SK-N-SH (cell line): ENCODE data around the gene MYO7A. TPM values are rescaled to one million over a fixed set of nuclear protein-coding genes. Genes with fewer than 3 reads are reported as not detected.

ENCODE experiments used
- CTCF ChIA-PET: fragments of 300-600, 350-600 bp; formaldehyde crosslinking; extraction: SDS; loops from one replicate; lab custom pipeline; 2021; lab: Yijun Ruan, JAX
- POLR2A ChIA-PET: fragments of 350-600 bp; sonication (Branson Sonifier 250); formaldehyde crosslinking; extraction: SDS; loops from one replicate; lab custom pipeline; 2020; ENCODE audit warnings: antibody characterized with exemption, inconsistent platforms; lab: Yijun Ruan, JAX
- DNase-seq: peaks from one replicate; pipeline ENCODE4 v3.0.0; 2012
- H2AFZ ChIP-seq: fragments of 200-600 bp; sonication (generic); 2 replicates; pipeline ENCODE4 v1.8.1; 2016; ENCODE audit warnings: antibody characterized with exemption, mild to moderate bottlenecking, low read depth
- H3F3A ChIP-seq: fragments of 200-600 bp; sonication (generic); replicated peaks from 2 replicates; pipeline ENCODE3; 2016; ENCODE audit warnings: antibody characterized with exemption, mild to moderate bottlenecking; ENCODE audit not compliant: insufficient read depth
- H3K27ac ChIP-seq, 2 experiments: fragments of 200-500 bp in 1 of 2; fragments of 200-600 bp in 1 of 2; sonication (Bioruptor generic) in 1 of 2; sonication (generic), shearing (Covaris generic) in 1 of 2; 2 replicates each; pipeline versions ENCODE4 v1.5.1 to v1.6.1; 2014 to 2016; ENCODE audit warnings: low read depth in 2 of 2, inconsistent platforms in 1 of 2, low read length in 1 of 2, mild to moderate bottlenecking in 1 of 2, mixed read lengths in 1 of 2
- H3K27me3 ChIP-seq: fragments of 200-600 bp; sonication (generic), shearing (Covaris generic); 2 replicates; pipeline ENCODE4 v1.6.1; 2016; ENCODE audit warnings: mixed run types; ENCODE audit not compliant: insufficient read depth
- H3K36me3 ChIP-seq, 2 experiments: fragments of 200-500 bp in 1 of 2; fragments of 200-600 bp in 1 of 2; sonication (Bioruptor generic) in 1 of 2; sonication (generic) in 1 of 2; replicated peaks in 1 of 2; 2 replicates each; pipeline versions ENCODE3 to v1.5.1; 2014 to 2016; ENCODE audit warnings: low read length in 1 of 2, mild to moderate bottlenecking in 1 of 2; ENCODE audit not compliant: insufficient read depth in 2 of 2, control insufficient read depth in 1 of 2
- H3K4me1 ChIP-seq, 2 experiments: fragments of 200-500 bp in 1 of 2; fragments of 200-600 bp in 1 of 2; sonication (Bioruptor generic) in 1 of 2; sonication (generic), shearing (Covaris generic) in 1 of 2; 2 replicates each; pipeline versions ENCODE4 v1.5.1 to v1.6.1; 2014 to 2016; ENCODE audit warnings: low read depth in 1 of 2, low read length in 1 of 2, mixed run types in 1 of 2; ENCODE audit not compliant: insufficient read depth in 2 of 2, control insufficient read depth in 1 of 2
- H3K4me2 ChIP-seq: fragments of 200-600 bp; sonication (generic), shearing (Covaris generic); 2 replicates; pipeline ENCODE4 v1.6.1; 2017; ENCODE audit warnings: mixed run types
- H3K4me3 ChIP-seq, 2 experiments: fragments of 200-500 bp in 1 of 2; fragments of 200-600 bp in 1 of 2; sonication (Bioruptor generic) in 1 of 2; sonication (generic), shearing (Covaris generic) in 1 of 2; 2 replicates each; pipeline versions ENCODE4 v1.5.1 to v1.8.1; 2014 to 2016; ENCODE audit warnings: low read depth in 2 of 2, inconsistent platforms in 1 of 2, low read length in 1 of 2, mild to moderate bottlenecking in 1 of 2, mixed read lengths in 1 of 2, moderate library complexity in 1 of 2
- H3K79me2 ChIP-seq: fragments of 200-600 bp; sonication (generic); 2 replicates; pipeline ENCODE4 v1.8.1; 2017; ENCODE audit warnings: mild to moderate bottlenecking; ENCODE audit not compliant: insufficient read depth
- H3K9ac ChIP-seq: fragments of 200-600 bp; sonication (generic); 2 replicates; pipeline ENCODE4 v1.6.1; 2017; ENCODE audit warnings: mixed run types
- H3K9me2 ChIP-seq: fragments of 200-600 bp; sonication (generic); 2 replicates; pipeline ENCODE4 v1.6.1; 2017; ENCODE audit warnings: mixed run types
- H3K9me3 ChIP-seq: fragments of 200-600 bp; sonication (generic); 2 replicates; pipeline ENCODE4 v1.6.1; 2017; ENCODE audit warnings: mixed run types, mild to moderate bottlenecking, moderate library complexity
- H4K20me1 ChIP-seq: fragments of 200-600 bp; sonication (generic); 2 replicates; pipeline ENCODE4 v1.6.1; 2017; ENCODE audit warnings: mild to moderate bottlenecking, mixed run types; ENCODE audit not compliant: insufficient read depth
- ELF1 ChIP-seq: IDR thresholded peaks from 2 replicates; pipeline ENCODE4 v1.4.0; 2012
- EP300 ChIP-seq, 2 experiments: IDR thresholded peaks; 2 replicates each; pipeline versions ENCODE4 v1.4.0 to v1.6.1; 2012; ENCODE audit warnings: borderline replicate concordance in 1 of 2, low read depth in 1 of 2, low read length in 1 of 2
- FOSL2 ChIP-seq: IDR thresholded peaks from 2 replicates; pipeline ENCODE4 v1.4.0; 2012; ENCODE audit warnings: low read depth, mild to moderate bottlenecking, moderate library complexity, borderline replicate concordance
- IRF3 ChIP-seq: fragments of 150-350 bp; IDR thresholded peaks from 2 replicates; pipeline ENCODE4 v1.6.1; 2016; ENCODE audit warnings: mild to moderate bottlenecking, low read depth, low read length
- MAX ChIP-seq: IDR thresholded peaks from 2 replicates; pipeline ENCODE4 v1.4.0; 2012; ENCODE audit warnings: low read depth
- MXI1 ChIP-seq: IDR thresholded peaks from 2 replicates; pipeline ENCODE4 v1.6.1; 2012; ENCODE audit warnings: mild to moderate bottlenecking, low read depth, low read length, improper control_type of control experiment
- POLR2AphosphoS5 ChIP-seq: IDR thresholded peaks from 2 replicates; pipeline ENCODE4 v1.6.1; 2012; ENCODE audit warnings: low read depth, low read length
- RCOR1 ChIP-seq: fragments of 150-350 bp; IDR thresholded peaks from 2 replicates; pipeline ENCODE4 v1.6.1; 2017; ENCODE audit warnings: antibody characterized with exemption, low read length
- RFX5 ChIP-seq: IDR thresholded peaks from 2 replicates; pipeline ENCODE4 v1.6.1; 2012; ENCODE audit warnings: mild to moderate bottlenecking, improper control_type of control experiment, low read length
- SIN3A ChIP-seq: IDR thresholded peaks from 2 replicates; pipeline ENCODE4 v1.6.1; 2012; ENCODE audit warnings: low read depth, mild to moderate bottlenecking, low read length, moderate library complexity, borderline replicate concordance
- SMC3 ChIP-seq: IDR thresholded peaks from 2 replicates; pipeline ENCODE4 v1.6.1; 2012; ENCODE audit warnings: low read depth, low read length, improper control_type of control experiment
- TCF12 ChIP-seq: IDR thresholded peaks from 2 replicates; pipeline ENCODE4 v1.4.0; 2012
- USF2 ChIP-seq: fragments of 150-350 bp; IDR thresholded peaks from 2 replicates; pipeline ENCODE4 v1.6.1; 2017; ENCODE audit warnings: antibody characterized with exemption, low read length, low read depth, borderline replicate concordance
- ZBTB33 ChIP-seq: IDR thresholded peaks from 2 replicates; pipeline ENCODE4 v1.4.0; 2012; ENCODE audit warnings: low read depth, borderline replicate concordance
- WGBS: methylation state at CpG from one replicate; pipeline ENCODE4 v1.1.6; 2017; ENCODE audit warnings: low lambda C conversion rate; 5-methylcytosine and 5-hydroxymethylcytosine counted together
- polyA plus RNA-seq, 3 experiments: library from polyadenylated mRNA; depleted of rRNA; stranded (reverse); fragments of >200 nt; gene quantifications; 2 replicates each; pipeline ENCODE4 v1.2.3, GENCODE V29; 2012
- TF ChIP-seq, protein P1 (sequence below): IDR thresholded peaks from 2 replicates; pipeline ENCODE4 v1.4.0; 2012; ENCODE audit warnings: low read depth, borderline replicate concordance

Gene MYO7A
- polyA plus RNA-seq, 1 of the 3 experiments (the other 2 are of a cell fraction) = 0.08 TPM

DNA sequence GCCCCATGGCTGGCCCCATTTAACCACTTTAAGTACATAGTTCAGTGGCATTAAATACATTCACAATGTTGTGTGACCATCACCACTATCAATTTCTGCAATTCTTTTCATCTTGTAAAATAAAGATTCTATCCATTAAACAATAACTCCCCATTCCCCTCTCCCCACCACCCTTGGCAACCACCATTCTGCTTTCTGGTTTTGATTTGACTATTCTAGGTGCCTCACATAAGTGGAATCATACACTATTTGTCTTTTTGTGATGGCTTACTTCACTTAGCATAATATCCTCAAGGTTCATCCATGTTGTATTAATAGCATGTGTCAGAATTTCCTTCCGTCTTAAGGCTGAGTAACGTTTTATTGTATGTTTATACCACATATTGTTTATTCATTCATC, 7.0 kb downstream of the MYO7A start:
- H3K36me3 ChIP-seq = no peaks in the 10 kb centered on the region
- TF ChIP-seq TCF12 (no peak), MXI1 (no peak)
- no peak overlapping the region for H3K9ac ChIP-seq
- H3K27ac ChIP-seq = no peak overlapping the region
- no peaks in the 10 kb centered on the region for H3K9me2 ChIP-seq
- WGBS = 10% methylated on average over 2 of the region's 2 CpGs
- no peaks in the 10 kb centered on the region for H3K79me2 ChIP-seq
- H2AFZ ChIP-seq = no peak overlapping the region
- H4K20me1 ChIP-seq = no peaks in the 10 kb centered on the region
- no peak for DNase-seq
- ChIA-PET POLR2A (no interaction called here), CTCF (interaction anchor here (2.4 kb wide), 1 partner anchor 8 kb away, joined by 12 read pairs; no protein-coding TSS in a partner anchor)
- no peaks in the 10 kb centered on the region for H3F3A ChIP-seq
- H3K4me3 ChIP-seq = no peak overlapping the region
- no peaks in the 10 kb centered on the region for H3K27me3 ChIP-seq
- peaks cover 0 to 27% of the 10 kb centered on the region in 2 experiments; a peak in 2 of 4 replicates for H3K4me1 ChIP-seq
- no peak overlapping the region for H3K4me2 ChIP-seq
- no peaks in the 10 kb centered on the region for H3K9me3 ChIP-seq

- CTCF ChIA-PET = interaction anchor here (1.4 to 2.4 kb wide), 2 partner anchors 9 to 22 kb away, joined by 3 to 12 read pairs; no protein-coding TSS in a partner anchor
Measured at GRCh38 chr11:77136074-77136473, 8.0 kb downstream of the MYO7A start.

DNA sequence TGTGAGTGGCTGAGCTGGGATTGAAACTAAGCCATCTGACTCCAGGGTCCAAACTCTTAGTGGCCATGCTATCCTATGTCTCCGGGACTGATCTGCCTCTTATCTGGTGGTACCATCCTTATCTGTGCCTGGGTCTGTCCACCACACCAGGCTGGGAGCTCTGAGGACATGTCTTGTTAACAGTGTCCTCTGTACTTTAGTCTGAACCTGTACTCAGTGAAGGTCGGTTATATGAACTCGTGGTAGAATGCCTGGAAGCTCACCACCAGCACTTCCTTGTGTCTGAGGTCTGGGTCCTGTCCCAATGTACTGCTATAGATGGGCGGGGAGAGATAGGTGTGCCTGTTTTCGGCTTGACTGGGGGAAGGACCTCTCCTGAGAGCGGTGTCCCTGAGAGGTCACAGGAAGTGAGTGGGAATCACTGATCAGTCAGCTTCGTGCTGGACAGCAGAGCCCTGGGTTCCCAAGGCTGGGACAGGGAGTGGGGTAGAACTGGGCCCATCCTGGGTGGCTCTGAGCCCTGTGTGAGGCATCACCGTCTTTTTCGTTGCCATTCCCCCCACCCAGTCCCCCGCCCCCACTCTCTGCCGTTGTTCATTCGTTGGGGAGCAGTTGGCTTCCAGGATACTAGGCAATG, 8.9 kb downstream of the MYO7A start:
- Histone ChIP-seq H3K27me3 (no peaks in the 10 kb centered on the region), H3K9me2 (no peaks in the 10 kb centered on the region), H3K27ac (no peak overlapping the region), H3K36me3 (no peaks in the 10 kb centered on the region), H3K9ac (no peak overlapping the region), H3K4me3 (no peak overlapping the region), H2AFZ (no peak overlapping the region), H3K4me2 (no peak overlapping the region), H3K9me3 (no peaks in the 10 kb centered on the region), H4K20me1 (no peaks in the 10 kb centered on the region), H3K4me1 (peaks cover 0 to 20% of the 10 kb centered on the region in 2 experiments; a peak in 1 of 4 replicates), H3K79me2 (no peaks in the 10 kb centered on the region), H3F3A (no peaks in the 10 kb centered on the region)
- ChIA-PET CTCF (interaction anchor here (1.4 to 2.4 kb wide), 2 partner anchors 10 to 23 kb away, joined by 3 to 12 read pairs; no protein-coding TSS in a partner anchor), POLR2A (no interaction called here)
- DNase-seq = no peak
- WGBS = 65% methylated on average over 12 of the region's 12 CpGs
- TF ChIP-seq SMC3 (no peak), POLR2AphosphoS5 (no peak), ELF1 (no peak), RCOR1 (no peak), IRF3 (no peak), USF2 (no peak), SIN3A (no peak), EP300 (IDR thresholded peaks at IDR 0.05; ENCODE audit: borderline replicate concordance in 1 of 2, low read depth in 1 of 2, low read length in 1 of 2) (no peak), MAX (no peak), ZBTB33 (no peak)
- TF ChIP-seq, protein P1, sequence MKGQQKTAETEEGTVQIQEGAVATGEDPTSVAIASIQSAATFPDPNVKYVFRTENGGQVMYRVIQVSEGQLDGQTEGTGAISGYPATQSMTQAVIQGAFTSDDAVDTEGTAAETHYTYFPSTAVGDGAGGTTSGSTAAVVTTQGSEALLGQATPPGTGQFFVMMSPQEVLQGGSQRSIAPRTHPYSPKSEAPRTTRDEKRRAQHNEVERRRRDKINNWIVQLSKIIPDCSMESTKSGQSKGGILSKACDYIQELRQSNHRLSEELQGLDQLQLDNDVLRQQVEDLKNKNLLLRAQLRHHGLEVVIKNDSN = no peak

More at GRCh38 chr11:77136074-77136473, 8.0 kb downstream of the MYO7A start:
- Histone ChIP-seq H3F3A (no peaks in the 10 kb centered on the region), H2AFZ (no peak overlapping the region), H3K27ac (no peak overlapping the region), H3K9me3 (no peaks in the 10 kb centered on the region), H3K27me3 (no peaks in the 10 kb centered on the region), H3K9me2 (no peaks in the 10 kb centered on the region), H3K4me1 (peaks cover 0 to 27% of the 10 kb centered on the region in 2 experiments; a peak in 2 of 4 replicates), H3K4me3 (no peak overlapping the region), H3K36me3 (no peaks in the 10 kb centered on the region), H3K4me2 (no peak overlapping the region), H4K20me1 (no peaks in the 10 kb centered on the region), H3K79me2 (no peaks in the 10 kb centered on the region), H3K9ac (no peak overlapping the region)
- 44% methylated on average over 8 of the region's 8 CpGs for WGBS
- POLR2A ChIA-PET = no interaction called here
- no peak for DNase-seq
- peak; percentile 54; the same call in 1 of the 2 replicates for TF ChIP-seq FOSL2
- no peak for TF ChIP-seq RFX5
- no peak for TF ChIP-seq MAX
